GM18868 (cell line): ENCODE measurements around the gene NDC1.
A peak's percentile ranks its signal among the peaks of the same experiment; 100 is the strongest.
"Not testable (repeated sequence)": the region's sequence is repeated elsewhere in the genome, so short reads cannot be mapped to it uniquely, and the experiment has no call there.

Experiments
- ATAC-seq: cut with Tn5 transposase; IDR thresholded peaks from one replicate; pipeline ENCODE4 v1.9.1; 2021; ENCODE audit warnings: mild to moderate bottlenecking, moderate library complexity; ENCODE audit not compliant: unreplicated experiment

The NDC1 gene

DNA sequence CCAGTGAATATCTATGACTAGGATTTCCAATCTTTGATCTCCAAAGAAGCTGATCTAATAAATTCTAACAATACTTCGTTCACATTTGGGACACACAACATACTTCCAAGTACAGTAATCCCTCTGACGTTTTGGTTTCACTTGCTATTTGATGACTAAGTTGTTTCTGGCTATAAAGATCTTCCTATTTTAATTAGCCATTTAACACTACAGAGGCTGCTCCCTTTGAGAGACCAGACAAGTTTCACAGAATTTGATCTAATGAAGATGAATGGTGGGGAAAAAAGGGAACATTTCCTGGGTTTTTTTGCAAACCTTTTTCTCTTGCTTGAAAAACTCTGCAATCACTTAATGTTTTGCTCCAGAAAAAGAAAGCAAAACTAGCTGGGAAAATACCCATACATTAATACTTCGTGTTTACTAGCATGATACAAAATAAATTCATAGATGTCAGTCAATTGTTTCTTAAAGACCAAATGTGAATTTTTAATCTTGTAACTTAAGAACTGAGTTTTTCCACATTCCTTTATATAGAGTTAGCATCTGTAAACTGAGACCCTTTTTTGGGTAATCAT lies 71.2 kb downstream of the NDC1 start:
- ATAC-seq: no peak

DNA sequence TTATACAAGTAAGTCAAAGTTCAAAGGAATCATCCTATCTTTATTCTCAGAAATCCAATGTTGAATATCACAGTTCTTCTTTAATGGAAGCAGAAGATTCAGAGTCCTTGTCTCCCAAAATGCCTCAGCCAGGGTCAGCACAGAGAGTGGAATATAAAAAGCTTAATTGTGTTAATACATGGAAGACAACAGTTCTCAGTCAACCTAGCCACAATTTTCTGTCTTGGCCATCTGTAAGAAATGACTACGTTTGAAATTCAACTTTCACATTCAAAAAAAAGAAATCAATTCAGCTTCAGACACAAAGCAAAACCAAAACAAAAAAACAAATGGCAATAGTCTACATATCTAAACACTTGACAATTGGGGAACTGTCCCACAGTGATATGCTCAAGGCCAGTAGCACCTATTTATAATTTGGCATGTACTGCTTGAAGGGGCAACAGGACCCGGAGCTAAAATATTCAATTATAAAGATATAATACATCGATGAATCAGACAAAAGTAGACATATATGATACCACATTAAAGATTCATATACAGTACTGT lies 71.8 kb downstream of the NDC1 start:
- ATAC-seq: no peak

DNA sequence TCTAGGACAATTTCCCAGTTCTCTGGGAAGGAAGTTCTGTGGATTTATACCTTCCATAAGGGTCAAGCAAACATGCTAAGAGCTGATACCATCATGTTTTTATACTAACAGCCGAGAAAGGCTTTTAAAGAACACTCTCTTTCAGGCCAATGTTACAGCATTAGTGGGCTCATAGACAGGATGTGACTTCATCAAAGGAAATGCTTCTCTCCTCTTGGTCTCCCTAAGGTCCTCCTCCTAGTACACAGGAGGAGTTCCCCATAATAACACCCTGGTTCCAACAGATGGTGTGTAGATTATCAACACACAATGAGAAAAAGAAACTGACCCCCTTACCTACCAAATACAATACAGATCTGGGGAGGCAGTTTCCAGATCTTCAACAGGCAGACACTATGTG lies 72.4 kb downstream of the NDC1 start:
- ATAC-seq: no peak

DNA sequence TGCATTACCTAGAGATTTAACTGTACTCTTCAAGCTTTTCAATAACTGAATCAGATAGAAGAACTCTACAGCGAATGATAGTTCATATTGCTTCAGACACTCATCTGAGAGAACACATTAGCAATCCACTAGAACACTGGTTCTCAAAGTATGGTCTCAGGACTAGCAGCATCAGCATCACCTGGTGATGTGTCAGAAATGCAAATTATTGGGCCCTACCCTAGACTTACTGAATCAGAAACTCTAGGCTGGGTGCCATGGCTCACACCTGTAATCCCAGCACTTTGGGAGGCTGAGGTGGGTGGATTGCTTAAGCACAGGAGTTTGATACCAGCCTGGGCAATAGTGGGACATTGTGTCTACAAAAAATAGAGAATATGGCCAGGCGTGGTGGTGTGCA lies 74.2 kb downstream of the NDC1 start:
- no peak for ATAC-seq

DNA sequence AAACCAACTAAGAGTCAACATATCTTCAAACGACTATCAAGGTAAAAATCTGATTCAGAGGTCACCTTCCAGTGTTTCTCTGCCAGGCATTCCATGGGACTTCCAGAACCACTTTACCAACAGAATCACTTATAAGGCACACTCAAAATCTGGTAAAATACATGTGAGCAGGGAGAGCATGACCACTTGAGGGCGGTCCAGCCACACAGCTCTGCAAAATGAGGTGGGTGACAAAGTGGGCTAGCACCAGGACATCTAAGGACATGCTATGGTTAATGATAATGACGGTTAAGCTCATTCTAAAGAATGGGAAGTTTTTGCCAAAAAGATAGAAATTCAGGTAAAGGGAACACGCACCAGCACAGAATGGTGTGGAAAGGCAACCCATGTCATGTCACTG lies 74.6 kb downstream of the NDC1 start:
- ATAC-seq: no peak

DNA sequence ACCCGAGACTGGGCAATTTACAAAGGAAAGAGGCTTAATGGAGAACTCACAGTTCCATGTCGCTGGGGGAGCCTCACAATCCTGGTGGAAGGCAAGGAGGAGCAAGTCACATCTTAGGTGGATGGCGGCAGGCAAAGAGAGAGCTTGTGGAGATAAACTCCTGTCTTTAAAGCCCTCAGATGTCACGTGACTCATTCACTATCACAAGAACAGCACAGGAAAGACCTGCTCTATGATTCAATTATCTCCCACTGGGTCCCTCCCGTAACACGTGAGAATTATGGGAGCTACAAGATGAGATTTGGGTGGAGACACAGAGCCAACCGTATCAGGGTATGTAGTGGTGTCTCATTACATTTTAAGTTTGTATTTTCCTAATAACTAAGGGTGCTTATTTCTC lies 77.6 kb downstream of the NDC1 start:
- ATAC-seq: not testable (repeated sequence)

DNA sequence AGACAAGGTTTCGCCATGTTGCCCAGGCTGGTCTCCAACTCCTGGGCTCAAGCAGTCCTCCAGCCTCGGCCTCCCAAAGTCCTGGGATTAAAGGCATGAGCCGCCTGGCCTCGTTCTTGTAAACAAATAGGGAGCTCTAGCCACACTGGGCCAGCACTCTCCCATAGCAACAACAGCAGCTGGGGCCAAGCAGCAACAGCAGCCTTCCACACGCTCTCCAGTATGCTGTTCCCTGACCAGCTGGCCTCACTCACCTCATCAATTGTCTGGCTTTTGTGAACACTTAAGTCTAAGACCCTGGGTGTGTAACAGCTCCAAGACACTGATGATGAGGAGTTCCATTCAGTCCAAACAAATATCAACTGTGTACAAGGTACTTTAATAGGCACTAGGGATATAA lies 82.2 kb downstream of the NDC1 start:
- ATAC-seq: no peak

DNA sequence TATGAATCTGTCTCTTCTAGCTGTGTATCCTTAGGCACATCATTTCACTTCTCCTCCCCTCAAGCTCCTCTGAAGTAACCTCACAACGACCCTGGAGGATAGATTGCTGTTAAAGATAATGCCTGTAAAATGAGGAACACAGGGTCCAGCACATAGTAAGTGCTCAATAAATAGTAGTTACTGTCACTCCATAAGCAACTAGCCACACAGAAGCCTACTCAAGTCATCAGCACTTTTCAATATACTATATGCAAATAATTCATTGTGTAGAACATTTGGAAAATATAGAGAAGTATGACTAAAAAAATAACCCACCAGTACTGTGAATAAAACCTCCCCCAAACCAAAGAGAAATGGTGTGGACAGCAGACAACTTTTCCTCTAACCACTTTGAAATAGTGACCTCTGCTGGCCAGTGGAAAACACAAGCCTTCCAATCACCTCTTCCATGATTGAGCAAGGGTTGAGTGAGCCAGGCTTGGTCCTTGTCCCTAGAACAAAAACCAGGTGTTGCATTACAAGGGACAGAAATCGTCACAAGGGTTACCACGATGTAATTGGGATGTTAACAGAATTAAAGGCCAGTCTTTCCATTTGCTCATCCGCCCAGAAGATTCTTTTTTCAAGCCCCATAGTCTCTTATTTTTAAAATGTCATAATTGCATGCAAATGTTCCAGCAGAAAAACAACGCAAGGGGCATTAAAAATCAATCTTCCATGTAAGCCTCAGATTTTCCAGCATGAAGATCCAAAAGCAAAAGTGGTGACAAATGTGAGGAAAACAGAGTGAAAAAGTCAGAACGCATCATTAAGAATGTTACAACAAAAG lies 83.4 kb downstream of the NDC1 start:
- no peak for ATAC-seq

DNA sequence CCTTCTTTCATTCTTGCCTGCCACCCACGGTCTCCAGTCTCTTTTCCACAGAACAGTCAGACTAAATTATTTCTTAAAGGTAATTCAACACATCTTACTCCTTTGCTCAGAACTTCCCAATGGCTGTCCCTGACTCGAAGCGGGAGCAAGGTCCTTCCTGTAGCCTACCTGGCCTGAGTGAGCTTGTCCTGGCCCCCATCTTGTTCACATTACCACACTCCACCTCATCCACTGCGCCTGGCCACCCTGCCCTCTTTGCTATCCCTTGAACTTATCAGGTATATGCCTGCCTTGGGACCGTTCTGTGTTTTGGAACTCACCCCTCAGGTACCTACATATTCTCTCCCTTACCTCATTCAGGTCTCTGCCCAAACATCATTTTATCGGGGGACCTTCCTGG lies 85.8 kb downstream of the NDC1 start:
- ATAC-seq: no peak

DNA sequence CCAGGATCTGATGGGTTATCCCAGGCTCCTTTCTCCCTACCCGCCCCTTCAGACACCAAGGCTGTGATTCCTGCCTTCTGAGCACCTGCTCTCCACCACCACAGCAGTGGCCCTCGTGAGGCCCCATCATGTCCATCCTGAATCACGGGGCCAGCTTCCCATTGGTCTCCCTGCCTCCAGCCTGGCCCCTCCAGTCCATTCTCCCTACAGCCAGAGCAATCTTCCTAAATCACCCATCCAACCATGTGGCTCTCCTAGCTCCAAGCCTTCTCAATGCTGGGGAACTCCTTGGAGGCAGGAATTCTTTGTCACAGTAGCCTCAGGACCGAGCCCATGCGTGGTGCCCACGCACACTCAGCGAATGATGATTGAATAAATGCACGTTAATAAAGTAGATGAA lies 90.3 kb downstream of the NDC1 start:
- ATAC-seq: no peak

DNA sequence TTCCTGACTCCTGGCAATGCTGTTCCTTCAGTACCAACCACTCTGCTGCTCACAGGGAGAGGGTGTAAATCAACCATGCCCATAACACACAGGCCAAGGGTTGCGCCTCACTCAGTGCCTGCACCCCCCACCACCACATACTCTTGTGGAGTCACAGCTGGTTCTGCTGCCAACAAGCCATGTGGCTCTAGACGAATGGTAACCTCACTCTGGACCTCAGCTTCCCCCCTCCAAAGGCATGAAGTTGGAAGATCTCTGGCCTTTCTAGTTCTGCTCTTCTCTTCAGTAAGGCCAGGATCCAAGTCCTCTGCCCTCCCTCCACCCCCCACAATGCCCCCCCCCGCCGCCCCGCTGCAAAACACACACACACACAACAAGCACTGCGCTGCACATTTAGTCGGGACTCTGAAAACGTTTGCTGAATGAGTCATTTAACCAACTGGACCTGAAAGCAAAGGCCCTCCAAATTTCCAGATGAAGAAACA lies 97.4 kb downstream of the NDC1 start:
- ATAC-seq: no peak

DNA sequence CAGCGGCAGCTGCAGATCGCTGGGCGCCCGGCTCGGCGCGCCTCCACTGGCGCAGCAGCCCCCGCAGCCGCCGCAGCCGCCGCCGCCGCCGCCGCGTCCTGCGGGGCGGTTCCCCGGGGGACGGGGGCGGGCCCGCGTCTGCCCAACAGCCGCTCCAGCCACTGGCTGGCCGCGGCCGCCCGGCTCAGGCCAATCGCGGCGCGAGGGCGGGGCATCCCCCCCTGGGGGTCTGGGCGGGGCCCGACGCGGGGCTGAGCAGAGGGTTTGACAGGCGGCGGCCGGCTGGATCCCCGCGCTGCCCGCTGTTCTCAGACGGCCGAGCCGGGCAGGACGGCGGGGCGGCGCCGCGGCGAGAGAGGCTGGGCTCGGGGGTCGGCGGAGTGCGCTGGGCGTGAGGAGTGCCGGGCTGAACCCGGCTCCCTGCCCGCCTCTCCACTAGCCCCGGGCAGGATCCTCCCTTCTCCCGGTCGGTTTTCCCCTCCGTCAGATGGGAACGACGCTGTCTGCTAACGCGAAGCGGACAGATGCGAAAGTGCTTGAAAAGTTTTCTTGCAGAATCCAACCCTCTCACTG lies 98.9 kb downstream of the NDC1 start, which contains the start of gene GLIS1:
Gene GLIS1, minus strand, starts transcription at position 56 of the 573 bp plus-strand sequence. CDS start 1,100 bp downstream, outside the sequence.
- peak; percentile 97 for ATAC-seq

DNA sequence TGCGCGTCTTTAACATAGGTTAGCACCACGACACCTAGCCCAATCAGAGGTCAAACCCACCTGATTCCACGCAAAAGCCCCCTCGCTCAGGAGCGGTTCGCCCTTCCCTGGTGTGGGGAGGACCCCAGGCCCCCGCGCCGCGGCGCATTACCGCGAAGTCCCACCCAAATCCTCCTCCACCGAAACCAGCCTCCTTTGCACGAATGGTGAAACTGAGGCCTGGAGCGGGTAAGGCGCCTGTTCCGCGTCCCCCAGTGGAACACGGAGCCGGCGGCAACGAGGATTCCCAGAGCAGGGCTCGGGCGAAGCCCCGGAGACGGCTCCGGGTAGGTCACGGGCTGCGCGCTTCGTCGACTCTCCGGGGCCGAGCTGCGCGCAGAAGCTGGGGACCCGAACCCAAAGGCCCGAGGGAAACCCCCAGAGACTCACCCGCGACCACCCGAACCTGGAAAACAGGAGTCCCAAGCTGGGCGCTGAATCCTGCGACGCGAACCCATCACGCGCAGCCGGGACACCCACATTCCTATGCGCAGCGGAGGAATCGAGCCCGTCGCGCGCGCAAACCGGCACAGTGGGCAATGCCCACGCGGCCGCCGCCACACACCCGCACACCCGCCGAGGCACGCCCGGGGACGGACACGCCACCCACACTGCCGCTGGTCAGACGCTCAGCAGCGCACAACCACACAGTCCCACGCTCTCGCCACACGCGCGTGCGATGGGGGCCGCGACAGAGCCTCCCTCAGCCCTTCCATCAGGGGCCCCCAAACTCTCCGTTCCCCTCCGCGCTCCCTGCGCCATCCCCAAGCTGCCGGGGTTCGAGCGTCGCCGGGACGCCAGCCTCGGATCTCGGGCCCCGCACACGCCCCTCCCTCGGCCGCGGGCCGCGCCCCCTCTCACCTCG lies 99.6 kb downstream of the NDC1 start:
- ATAC-seq: no peak

DNA sequence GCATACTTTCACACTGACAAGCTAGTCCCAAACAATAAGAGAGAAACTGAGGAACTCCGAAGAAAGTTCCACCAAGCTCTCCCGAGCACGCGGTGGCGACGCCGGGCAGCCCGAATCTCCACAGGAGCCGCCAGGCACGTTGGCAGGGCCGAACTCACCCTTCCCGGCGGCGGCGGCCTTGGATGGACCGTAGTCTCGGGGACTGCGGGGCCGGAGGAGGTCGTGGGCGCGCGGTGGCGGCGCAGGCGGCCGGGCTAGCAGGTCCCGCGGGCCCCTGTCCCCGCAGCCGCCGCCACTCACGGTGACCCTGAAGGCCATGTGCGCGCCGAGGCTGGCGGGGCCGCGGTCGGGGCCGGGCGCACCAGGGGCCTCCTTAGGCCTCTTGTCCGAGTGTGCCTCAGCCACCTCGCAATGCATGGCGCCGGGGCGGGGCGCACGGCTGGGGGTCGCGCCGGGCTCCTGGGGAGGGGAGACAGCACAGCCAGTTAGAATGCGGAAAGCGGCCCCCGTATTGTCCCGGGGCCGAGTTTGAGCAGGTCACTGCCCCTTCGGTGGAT lies 100.4 kb downstream of the NDC1 start:
- ATAC-seq: no peak

DNA sequence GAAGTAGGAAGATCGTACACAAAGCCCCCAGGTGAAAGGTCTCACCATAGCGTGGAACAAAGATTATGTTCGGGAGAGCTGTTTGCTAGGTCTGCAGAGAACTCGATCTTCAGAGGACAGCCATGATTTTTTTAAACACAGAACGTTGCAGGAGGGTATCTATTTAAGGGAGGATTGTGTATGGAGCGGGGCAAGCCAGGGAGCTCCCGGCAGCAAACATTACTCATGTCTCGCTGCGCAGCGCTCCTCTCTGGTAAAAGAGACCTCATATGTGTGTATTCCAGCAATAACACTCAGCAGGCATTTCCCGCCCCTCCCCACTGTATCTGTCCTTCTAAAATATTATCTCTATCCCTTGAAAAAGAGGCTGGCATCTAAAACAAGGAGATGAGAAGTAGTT lies 101.8 kb downstream of the NDC1 start:
- no peak for ATAC-seq

DNA sequence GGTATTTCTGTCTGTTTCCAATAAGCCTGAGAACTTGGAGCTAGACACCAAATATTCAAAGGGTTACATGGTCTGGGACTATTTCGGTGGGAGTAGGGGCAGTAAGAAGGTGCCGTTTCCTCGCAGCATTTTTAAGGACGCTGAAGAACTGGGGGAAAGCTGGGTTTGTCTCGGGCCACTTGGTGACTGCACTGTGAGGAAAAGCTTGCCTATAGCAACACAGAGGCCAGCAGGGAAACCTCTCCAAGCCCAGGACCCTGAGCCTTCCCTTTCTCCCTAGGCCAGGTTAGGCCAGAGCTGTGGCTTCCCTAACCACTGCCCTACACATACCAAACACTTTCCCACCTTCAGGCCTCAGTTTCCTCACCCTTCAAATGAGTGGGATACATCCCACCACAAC lies 102.4 kb downstream of the NDC1 start:
- no peak for ATAC-seq

DNA sequence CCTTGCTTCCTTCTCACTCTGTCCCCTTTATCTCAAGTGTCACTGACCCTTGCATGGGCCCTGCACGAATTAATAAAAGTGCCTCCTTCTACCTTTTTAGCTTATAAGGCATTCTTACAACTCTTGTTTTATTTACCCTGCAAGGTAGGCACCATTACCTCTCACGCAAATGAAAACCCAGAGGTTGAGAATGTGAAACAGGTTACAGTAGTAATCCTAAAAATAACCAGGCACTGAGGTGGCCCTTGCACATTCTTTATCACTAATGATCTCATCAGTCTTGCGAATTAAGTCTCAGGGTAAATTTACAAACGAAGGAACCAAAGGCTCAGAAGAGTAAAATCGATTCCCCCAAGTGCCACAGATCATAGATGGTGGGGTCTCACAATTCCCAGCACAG lies 102.8 kb downstream of the NDC1 start:
- ATAC-seq: no peak

DNA sequence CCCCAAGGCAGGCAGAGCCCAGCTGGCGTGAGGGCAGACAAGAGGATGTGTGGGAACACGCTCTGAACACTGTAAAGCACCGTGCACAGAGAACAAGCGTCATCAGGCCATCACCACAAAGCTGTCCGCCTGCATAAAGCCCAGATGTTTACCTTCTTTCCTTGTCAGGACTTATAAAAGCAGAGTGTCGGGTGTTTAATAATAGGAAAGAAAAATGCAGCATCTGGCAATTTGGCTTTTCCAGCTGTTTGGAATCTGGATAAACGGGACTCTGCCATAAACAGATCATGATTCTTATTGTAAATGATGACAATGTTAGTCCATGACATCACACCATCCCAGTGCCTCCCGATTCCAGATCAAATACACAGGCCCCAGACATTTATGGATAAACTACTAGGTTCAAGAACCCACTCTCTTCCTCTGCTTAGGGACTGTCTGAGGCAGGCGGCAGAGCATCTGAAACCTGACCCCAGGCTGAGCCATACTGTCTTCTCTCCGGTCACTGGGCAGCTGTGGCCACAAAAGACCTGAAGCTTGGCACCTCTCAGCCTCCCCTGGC lies 103.4 kb downstream of the NDC1 start:
- ATAC-seq: no peak

DNA sequence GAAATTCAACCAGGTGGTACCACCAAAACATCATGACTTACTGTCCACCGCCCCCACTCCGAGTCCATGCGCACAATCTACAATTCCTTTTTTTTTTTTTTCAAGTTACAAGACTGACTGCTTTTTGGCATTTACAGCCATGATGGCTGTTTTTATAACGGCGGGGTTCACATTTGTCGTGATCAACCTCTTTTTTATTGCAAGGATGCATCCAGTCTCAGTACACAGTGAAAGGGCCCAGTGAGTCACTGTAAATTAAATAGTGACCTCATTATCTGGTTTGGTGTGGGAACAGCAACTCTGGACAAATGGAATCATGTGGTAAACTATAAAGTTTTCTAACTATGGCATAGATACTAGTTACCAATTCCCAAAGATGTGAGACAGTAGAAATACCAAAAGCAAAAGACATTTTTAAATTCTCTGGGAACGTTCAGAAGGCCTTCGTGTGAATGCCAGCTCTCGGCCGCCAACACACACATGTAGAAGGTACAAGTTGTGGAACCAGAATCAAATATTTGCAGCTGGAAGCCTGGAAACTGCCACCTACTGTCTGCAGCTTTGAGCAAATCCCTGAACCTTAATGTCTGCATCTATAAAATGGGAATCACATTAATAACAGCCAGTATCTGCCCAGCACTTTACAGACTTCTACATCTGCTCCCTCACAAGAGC lies 104.0 kb downstream of the NDC1 start:
- no peak for ATAC-seq
